B cell (primary cell): ENCODE results near the gene HOXB9. TPM values are rescaled to one million over a fixed set of nuclear protein-coding genes. Genes with fewer than 3 reads are reported as not detected.
A peak's percentile ranks its signal among the peaks of the same experiment; 100 is the strongest.

Source experiments
- ATAC-seq: fragments of 200-7000 bp; cut with Tn5 transposase; one replicate; pipeline ENCODE4 v1.10.0; 2021; ENCODE audit warnings: low read depth, mild to moderate bottlenecking, moderate number of reproducible peaks, moderate library complexity
- CTCF ChIA-PET: fragments of 350-600 bp; sonication (Branson Sonifier 250); formaldehyde crosslinking; loops from one replicate; lab custom pipeline; 2021; ENCODE audit warnings: antibody characterized with exemption, inconsistent platforms; lab: Charles Lee
- POLR2A ChIA-PET: fragments of 350-600 bp; sonication (Branson Sonifier 250); formaldehyde crosslinking; loops from one replicate; lab custom pipeline; 2021; ENCODE audit warnings: antibody characterized with exemption; lab: Charles Lee
- DNase-seq: peaks from one replicate; pipeline ENCODE4 v3.0.0; 2013
- H2AFZ ChIP-seq: 2 replicates; pipeline ENCODE4 v1.6.1; 2012; ENCODE audit warnings: mild to moderate bottlenecking, low read depth, low read length; ENCODE audit not compliant: insufficient read depth, poor library complexity, severe bottlenecking
- H3K27ac ChIP-seq, 2 donors: 1 replicate in 1 of 2; 2 replicates in 1 of 2; pipeline ENCODE4 v1.5.1; 2012 to 2013; ENCODE audit warnings: low read length in 2 of 2, mild to moderate bottlenecking in 2 of 2, moderate library complexity in 1 of 2
- H3K27me3 ChIP-seq, 4 experiments: fragments of 200-600 bp in 1 of 4; sonication (generic) in 1 of 4; replicated peaks in 1 of 4; 1 replicate in 2 of 4; 2 replicates in 2 of 4; pipeline versions ENCODE4 v1.6.1 to v1.7.0; 2013 to 2016; ENCODE audit warnings: low read length in 3 of 4, mild to moderate bottlenecking in 2 of 4, mixed read lengths in 1 of 4, moderate library complexity in 1 of 4; ENCODE audit not compliant: insufficient read depth in 4 of 4, control insufficient read depth in 3 of 4; ENCODE audit errors: control extremely low read depth in 1 of 4
- H3K36me3 ChIP-seq, 2 experiments: replicated peaks in 1 of 2; 1 replicate in 1 of 2; 2 replicates in 1 of 2; pipeline versions ENCODE4 v1.6.1 to v1.7.1; 2013; ENCODE audit warnings: low read length in 1 of 2; ENCODE audit not compliant: insufficient read depth in 2 of 2, control insufficient read depth in 1 of 2; ENCODE audit errors: control extremely low read depth in 1 of 2, extremely low read depth in 1 of 2
- H3K4me1 ChIP-seq, 2 donors: fragments of 200-600 bp in 1 of 2; sonication (generic) in 1 of 2; 1 replicate in 1 of 2; 2 replicates in 1 of 2; pipeline versions ENCODE4 v1.5.1 to v1.6.1; 2013 to 2017; ENCODE audit warnings: low read length in 2 of 2; ENCODE audit not compliant: control insufficient read depth in 2 of 2, insufficient read depth in 2 of 2
- H3K4me2 ChIP-seq: replicated peaks from 2 replicates; pipeline ENCODE3; 2012; ENCODE audit warnings: mild to moderate bottlenecking, low read depth, low read length; ENCODE audit not compliant: poor library complexity, severe bottlenecking
- H3K4me3 ChIP-seq, 5 experiments: fragments of 200-600 bp in 1 of 5; sonication (generic) in 1 of 5; 1 replicate in 3 of 5; 2 replicates in 2 of 5; pipeline versions ENCODE4 v1.5.1 to v1.7.0; 2011 to 2016; ENCODE audit warnings: low read length in 4 of 5, mild to moderate bottlenecking in 4 of 5, low read depth in 2 of 5, control low read depth in 1 of 5, moderate library complexity in 1 of 5; ENCODE audit not compliant: insufficient read depth in 1 of 5; ENCODE audit errors: control extremely low read depth in 1 of 5, extremely low read depth in 1 of 5
- H3K79me2 ChIP-seq: fragments of 200-600 bp; sonication (generic); one replicate; pipeline ENCODE4 v1.6.0; 2016; ENCODE audit warnings: low read length; ENCODE audit not compliant: control insufficient read depth, insufficient read depth
- H3K9ac ChIP-seq: fragments of 200-600 bp; sonication (generic); 2 replicates; pipeline ENCODE4 v1.6.1; 2017; ENCODE audit warnings: mild to moderate bottlenecking, low read length, moderate library complexity
- H3K9me3 ChIP-seq, 3 donors: one replicate each; pipeline versions ENCODE4 v1.6.1 to v1.7.1; 2013; ENCODE audit warnings: low read length in 2 of 3; ENCODE audit not compliant: control insufficient read depth in 2 of 3, insufficient read depth in 1 of 3; ENCODE audit errors: control extremely low read depth in 1 of 3
- H4K20me1 ChIP-seq: 2 replicates; pipeline ENCODE4 v1.6.0; 2012; ENCODE audit warnings: mild to moderate bottlenecking, low read length; ENCODE audit not compliant: insufficient read depth, control insufficient read depth, poor library complexity, severe bottlenecking
- H3K27ac Mint-ChIP-seq: one replicate; pipeline ENCODE4 v1.8.0; 2021; ENCODE audit warnings: mixed read lengths
- H3K27me3 Mint-ChIP-seq: one replicate; pipeline ENCODE4 v1.8.0; 2021; ENCODE audit warnings: mixed read lengths
- H3K4me1 Mint-ChIP-seq: one replicate; pipeline ENCODE4 v1.8.0; 2021; ENCODE audit warnings: mixed read lengths
- H3K4me3 Mint-ChIP-seq: one replicate; pipeline ENCODE4 v1.8.0; 2021; ENCODE audit warnings: mixed read lengths
- H3K9me3 Mint-ChIP-seq: one replicate; pipeline ENCODE4 v1.8.0; 2022; ENCODE audit warnings: mixed read lengths; ENCODE audit not compliant: insufficient read depth
- CTCF ChIP-seq: fragments of 200-600 bp; IDR thresholded peaks from one replicate; pipeline ENCODE4 v1.8.0; 2022; ENCODE audit warnings: antibody characterized with exemption, mild to moderate bottlenecking
- EZH2 ChIP-seq: IDR thresholded peaks from 2 replicates; pipeline ENCODE4 v1.6.1; 2012; ENCODE audit warnings: borderline replicate concordance, low read depth, mild to moderate bottlenecking, moderate library complexity, low read length; ENCODE audit not compliant: insufficient read depth, poor library complexity, severe bottlenecking
- WGBS: methylation state at CpG from one replicate; pipeline ENCODE4 v1.1.5; 2013; ENCODE audit warnings: missing lambda C conversion rate; ENCODE audit not compliant: insufficient coverage; 5-methylcytosine and 5-hydroxymethylcytosine counted together
- intact Hi-C: fragments of 100-400 bp; cut with micrococcal nuclease; formaldehyde crosslinking; loops from one replicate; pipeline ENCODE4 v1.10.0; 2022
- polyA plus RNA-seq: library from polyadenylated mRNA; depleted of rRNA; stranded (reverse); fragments of >200 nt; gene quantifications from 2 replicates; pipeline ENCODE4 v1.2.3, GENCODE V29; 2012
- total RNA-seq, 2 donors: library from RNA; stranded (reverse); fragments of 120-200 nt in 1 of 2; gene quantifications; 1 replicate in 1 of 2; 2 replicates in 1 of 2; pipeline versions ENCODE4 v1.2.3 to v1.2.4, GENCODE V29; 2013 to 2022

The HOXB9 gene
- total and polyA plus RNA-seq, 2 donors (not counting 1 experiment from before 2014, with no cell fraction given): 0.07 TPM; not detected in 1

- Histone ChIP-seq H3K9ac (peak within 1 kb of the TSS; percentile 73), H4K20me1 (no peaks in the 10 kb centered on the region), H3K27me3 (peaks cover 0 to 64% (median 47%) of the 10 kb centered on the region in 4 experiments), H3K4me3 (peak within 1 kb of the TSS; percentile 48 to 77 (median 61)), H3K4me2 (peak within 1 kb of the TSS; percentile 96), H3K4me1 (peaks cover 50 to 55% of the 10 kb centered on the region in 2 donors), H3K36me3 (no peaks in the 10 kb centered on the region), H3K27ac (no peak within 1 kb of the TSS), H3K79me2 (no peaks in the 10 kb centered on the region), H3K9me3 (peaks cover 0 to 30% (median 0%) of the 10 kb centered on the region in 3 donors), H2AFZ (peak within 1 kb of the TSS; percentile 92)
- POLR2A ChIA-PET: interaction anchor here (0.7 kb wide), 1 partner anchor 1087 kb away, joined by 3 read pairs; no protein-coding TSS in a partner anchor
- H3K4me3 Mint-ChIP-seq: peak within 1 kb of the TSS; percentile 88
- DNase-seq (peak; percentile 77), ATAC-seq (peak; percentile 72)
- CTCF ChIA-PET: interaction anchor here (1.3 to 1.6 kb wide), 4 partner anchors 15 to 270 kb away, joined by 3 to 4 read pairs (median 4); partner anchors contain the start of gene HOXB5
- WGBS: 0% methylated on average over 39 of the region's 58 CpGs
- H3K27me3 Mint-ChIP-seq: peaks cover 48% of the 10 kb centered on the region
- TF ChIP-seq EZH2: no peak
- no peak for TF ChIP-seq CTCF
- no peaks in the 10 kb centered on the region for H3K9me3 Mint-ChIP-seq
- peak within 1 kb of the TSS; percentile 80 for H3K27ac Mint-ChIP-seq
- peaks cover 49% of the 10 kb centered on the region for H3K4me1 Mint-ChIP-seq
- intact Hi-C loops: loop anchor here (2.0 to 5.0 kb wide), 3 partner anchors 15 to 37 kb away; partner anchors contain the start of genes HOXB5 and HOXB7
These were observed 48.1 kb downstream of the HOXB9 start, which contains the start of gene HOXB4 for GRCh38 chr17:48577946-48578615. HOXB4 (minus strand) TSS chr17:48578350; CDS start chr17:48578319, 31 bp downstream.
